Spleen (tissue), 11 donors: ENCODE measurements around the gene ABCA1. TPM values are rescaled to one million over a fixed set of nuclear protein-coding genes. Genes with fewer than 3 reads are reported as not detected.

ENCODE experiments used
- DNase-seq: peaks from one replicate; pipeline ENCODE4 v3.0.0-alpha.2; 2020
- H3K27ac ChIP-seq, 8 donors: fragments of 200-600 bp; sonication (generic) in 7 of 8; 1 replicate in 4 of 8; 2 replicates in 4 of 8; pipeline versions ENCODE4 v1.5.0 to v1.8.0; 2016 to 2021; ENCODE audit warnings: inconsistent platforms in 4 of 8, mild to moderate bottlenecking in 4 of 8, moderate library complexity in 1 of 8
- H3K27me3 ChIP-seq, 7 donors: fragments of 200-600 bp; sonication (generic) in 6 of 7; replicated peaks in 1 of 7; 1 replicate in 4 of 7; 2 replicates in 3 of 7; pipeline versions ENCODE4 v1.5.0 to v1.8.0; 2016 to 2021; ENCODE audit warnings: inconsistent platforms in 3 of 7, mild to moderate bottlenecking in 1 of 7
- H3K36me3 ChIP-seq, 6 donors: fragments of 200-600 bp; sonication (generic) in 5 of 6; 1 replicate in 4 of 6; 2 replicates in 2 of 6; pipeline versions ENCODE4 v1.5.0 to v1.8.0; 2016 to 2021; ENCODE audit warnings: inconsistent platforms in 2 of 6
- H3K4me1 ChIP-seq, 6 donors: fragments of 200-600 bp; sonication (generic) in 5 of 6; 1 replicate in 3 of 6; 2 replicates in 3 of 6; pipeline versions ENCODE4 v1.5.0 to v1.8.0; 2016 to 2021; ENCODE audit warnings: inconsistent platforms in 3 of 6
- H3K4me3 ChIP-seq, 8 donors: fragments of 200-600 bp; sonication (generic) in 7 of 8; 1 replicate in 4 of 8; 2 replicates in 4 of 8; pipeline versions ENCODE4 v1.5.0 to v1.8.0; 2016 to 2021; ENCODE audit warnings: inconsistent platforms in 4 of 8, mild to moderate bottlenecking in 4 of 8, moderate library complexity in 2 of 8
- H3K9me3 ChIP-seq, 8 donors: fragments of 200-600 bp; sonication (generic) in 7 of 8; 1 replicate in 4 of 8; 2 replicates in 4 of 8; pipeline versions ENCODE4 v1.5.0 to v1.8.0; 2016 to 2021; ENCODE audit warnings: inconsistent platforms in 4 of 8
- POLR2A ChIP-seq, 3 donors: fragments of 450-650 bp; IDR thresholded peaks; one replicate each; pipeline ENCODE4 v1.5.1; 2017; ENCODE audit warnings: antibody characterized with exemption in 3 of 3, mild to moderate bottlenecking in 1 of 3
- POLR2AphosphoS5 ChIP-seq, 3 donors: sonication (generic); formaldehyde crosslinking; IDR thresholded peaks; one replicate each; pipeline ENCODE4 v1.5.1; 2017; ENCODE audit warnings: antibody characterized with exemption in 3 of 3
- WGBS, 5 donors: extraction: QIAGEN DNeasy Blood & Tissue Kit in 3 of 5; methylation state at CpG; one replicate each; pipeline versions ENCODE4 v1.1.5 to v1.1.7; 2013 to 2018; 5-methylcytosine and 5-hydroxymethylcytosine counted together
- intact Hi-C: fragments of 100-400 bp; cut with DNase I; formaldehyde crosslinking; loops from one replicate; pipeline ENCODE4 v1.15.0; 2023; ENCODE audit warnings: low total_unique reads
- polyA plus RNA-seq, 3 donors: library from polyadenylated mRNA; stranded (reverse); fragments of 200-250 nt; gene quantifications; one replicate each; pipeline ENCODE4 v1.2.1, GENCODE V29; 2013
- total RNA-seq, 7 donors: library from RNA; depleted of rRNA in 3 of 7; stranded (reverse); fragments of >200 nt in 3 of 7; fragmentation: NEBNext Ultra II Directional in 4 of 7; extraction: Animal tissue kit (Norgen Biotek cat#: 25700) in 4 of 7; gene quantifications; one replicate each; pipeline versions ENCODE4 v1.1.0 to v1.2.1, GENCODE V29; 2016 to 2021
- TF ChIP-seq, protein P1 (sequence below), 11 experiments: fragments of 200-600 bp in 7 of 11; fragments of 450-650 bp in 4 of 11; sonication (generic) in 4 of 11; IDR thresholded peaks in 8 of 11; conservative IDR thresholded peaks in 3 of 11; 1 replicate in 7 of 11; 2 replicates in 4 of 11; pipeline versions ENCODE4 v1.4.0 to v1.8.0; 2016 to 2021; ENCODE audit warnings: antibody characterized with exemption in 11 of 11, inconsistent platforms in 4 of 11, mild to moderate bottlenecking in 1 of 11
- donor health status: healthy with polysubstance abuse.
- donor health status: DM: no; HTN: no; CAD: no; lungs with moderate emphysema.
- donor health status: DM: no; HTN: no; CAD: no.
- donor health status: Bipolar disorder and iron deficiency.
- donor health status: healthy.
- donor health status: DM: no; HTN: no; CAD: no.
- donor health status: DM: yes; HTN: yes; CAD: no.

Gene ABCA1
- total and polyA plus RNA-seq, 10 donors = 4.5 to 78.4 (median 60.2) TPM

DNA sequence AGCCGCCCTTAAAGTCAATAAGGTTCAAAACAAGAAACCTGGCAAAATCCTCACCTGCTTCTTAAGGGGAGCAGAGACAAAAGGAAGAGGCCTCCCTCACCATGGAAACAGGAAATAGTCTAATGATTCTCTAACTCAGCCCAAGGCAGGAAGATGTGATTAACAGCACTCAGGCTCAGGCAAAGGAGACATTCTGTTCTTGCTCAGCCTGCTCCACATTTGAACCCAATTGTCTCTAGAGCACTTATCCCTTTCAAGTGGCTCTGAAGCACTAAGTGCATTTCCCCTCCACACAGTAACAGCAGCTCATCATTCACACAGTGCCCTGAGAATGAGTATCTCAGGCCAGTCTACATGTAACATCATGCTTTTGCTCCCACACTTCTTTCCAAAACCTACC, 91.7 kb downstream of the ABCA1 start:
- peaks cover 0 to 16% (median 0%) of the 10 kb centered on the region in 6 donors for H3K4me1 ChIP-seq
- intact Hi-C loops = no loop called here
- H3K27me3 ChIP-seq = no peaks in the 10 kb centered on the region
- H3K36me3 ChIP-seq = peaks cover 0 to 99% (median 29%) of the 10 kb centered on the region in 6 donors
- H3K4me3 ChIP-seq = no peak overlapping the region
- no peak for DNase-seq
- TF ChIP-seq POLR2A (IDR thresholded peaks at IDR 0.05) = no peak
- TF ChIP-seq POLR2AphosphoS5 (IDR thresholded peaks at IDR 0.05) = no peak
- TF ChIP-seq, protein P1, sequence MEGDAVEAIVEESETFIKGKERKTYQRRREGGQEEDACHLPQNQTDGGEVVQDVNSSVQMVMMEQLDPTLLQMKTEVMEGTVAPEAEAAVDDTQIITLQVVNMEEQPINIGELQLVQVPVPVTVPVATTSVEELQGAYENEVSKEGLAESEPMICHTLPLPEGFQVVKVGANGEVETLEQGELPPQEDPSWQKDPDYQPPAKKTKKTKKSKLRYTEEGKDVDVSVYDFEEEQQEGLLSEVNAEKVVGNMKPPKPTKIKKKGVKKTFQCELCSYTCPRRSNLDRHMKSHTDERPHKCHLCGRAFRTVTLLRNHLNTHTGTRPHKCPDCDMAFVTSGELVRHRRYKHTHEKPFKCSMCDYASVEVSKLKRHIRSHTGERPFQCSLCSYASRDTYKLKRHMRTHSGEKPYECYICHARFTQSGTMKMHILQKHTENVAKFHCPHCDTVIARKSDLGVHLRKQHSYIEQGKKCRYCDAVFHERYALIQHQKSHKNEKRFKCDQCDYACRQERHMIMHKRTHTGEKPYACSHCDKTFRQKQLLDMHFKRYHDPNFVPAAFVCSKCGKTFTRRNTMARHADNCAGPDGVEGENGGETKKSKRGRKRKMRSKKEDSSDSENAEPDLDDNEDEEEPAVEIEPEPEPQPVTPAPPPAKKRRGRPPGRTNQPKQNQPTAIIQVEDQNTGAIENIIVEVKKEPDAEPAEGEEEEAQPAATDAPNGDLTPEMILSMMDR (IDR thresholded peaks at IDR 0.05 in 8 of 11, conservative IDR thresholded peaks at IDR 0.05 in 3 of 11) = no peak
- 77 to 93% (median 89%) methylated on average over 1 of the region's 1 CpG for WGBS, 5 donors
- no peak overlapping the region for H3K27ac ChIP-seq
- no peaks in the 10 kb centered on the region for H3K9me3 ChIP-seq

DNA sequence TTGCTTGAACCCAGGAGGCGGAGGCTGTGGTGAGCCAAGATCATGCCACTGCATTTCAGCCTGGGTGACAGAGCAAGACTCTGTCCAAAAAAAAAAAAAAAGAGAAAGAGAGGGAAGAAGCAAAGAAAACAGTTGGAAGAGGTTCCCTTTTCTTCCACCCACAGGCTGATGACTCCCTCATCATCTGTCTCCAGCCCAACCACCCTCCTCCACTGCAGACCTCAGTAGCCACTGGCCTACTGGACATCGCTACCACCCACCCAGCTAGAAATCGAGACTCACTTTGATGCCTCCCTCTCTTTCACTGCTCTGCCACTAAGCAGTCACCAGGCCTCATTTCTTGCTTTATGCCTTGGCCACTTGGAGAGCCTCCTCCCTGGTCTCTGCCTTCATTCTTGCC, 92.8 kb downstream of the ABCA1 start:
- intact Hi-C loops = no loop called here
- peak overlapping the region in 1 of 8 donors; percentile 30 for H3K27ac ChIP-seq

DNA sequence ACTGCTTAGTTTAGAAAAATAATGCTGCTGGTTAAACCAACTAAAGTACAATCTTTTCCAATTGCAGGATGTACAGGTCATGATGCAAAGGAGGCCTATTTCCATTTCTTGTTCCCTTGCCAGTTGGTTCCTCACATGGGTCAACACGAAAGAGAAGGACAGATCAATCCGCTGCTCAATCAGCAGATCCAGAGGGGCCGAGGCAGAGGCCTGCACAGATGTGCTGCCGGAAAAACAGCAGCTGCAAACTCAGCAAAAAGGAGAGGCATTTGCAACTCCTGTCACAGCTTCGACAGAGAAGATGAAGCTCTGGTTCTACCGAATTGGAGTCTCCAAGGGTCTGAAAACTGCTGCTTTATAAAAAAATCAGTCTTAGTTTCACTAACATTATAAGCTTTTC, 94.3 kb downstream of the ABCA1 start:
- Histone ChIP-seq H3K4me1 (peaks cover 0 to 25% (median 0%) of the 10 kb centered on the region in 6 donors), H3K9me3 (no peaks in the 10 kb centered on the region), H3K27ac (no peak overlapping the region), H3K27me3 (no peaks in the 10 kb centered on the region), H3K4me3 (no peak overlapping the region), H3K36me3 (peaks cover 0 to 99% (median 34%) of the 10 kb centered on the region in 6 donors)
- WGBS, 5 donors = 63 to 86% (median 76%) methylated on average over 6 of the region's 6 CpGs
- intact Hi-C loops = no loop called here
- TF ChIP-seq POLR2AphosphoS5 (IDR thresholded peaks at IDR 0.05) = peak in 1 of 3 donors; percentile 38
- TF ChIP-seq, protein P1 (IDR thresholded peaks at IDR 0.05 in 8 of 11, conservative IDR thresholded peaks at IDR 0.05 in 3 of 11) = no peak
- DNase-seq = no peak

More for the DNA sequence above, 92.8 kb downstream of the ABCA1 start:
- no peaks in the 10 kb centered on the region for H3K9me3 ChIP-seq
- H3K36me3 ChIP-seq = peaks cover 0 to 99% (median 35%) of the 10 kb centered on the region in 6 donors
- H3K27me3 ChIP-seq = no peaks in the 10 kb centered on the region
- no peak overlapping the region for H3K4me3 ChIP-seq
- TF ChIP-seq, protein P1 (IDR thresholded peaks at IDR 0.05 in 8 of 11, conservative IDR thresholded peaks at IDR 0.05 in 3 of 11) = no peak
- TF ChIP-seq POLR2A (IDR thresholded peaks at IDR 0.05) = no peak
- TF ChIP-seq POLR2AphosphoS5 (IDR thresholded peaks at IDR 0.05) = no peak
- no peak for DNase-seq
- 70 to 95% (median 76%) methylated on average over 3 of the region's 3 CpGs for WGBS, 5 donors
- peaks cover 0 to 22% (median 0%) of the 10 kb centered on the region in 6 donors for H3K4me1 ChIP-seq

DNA sequence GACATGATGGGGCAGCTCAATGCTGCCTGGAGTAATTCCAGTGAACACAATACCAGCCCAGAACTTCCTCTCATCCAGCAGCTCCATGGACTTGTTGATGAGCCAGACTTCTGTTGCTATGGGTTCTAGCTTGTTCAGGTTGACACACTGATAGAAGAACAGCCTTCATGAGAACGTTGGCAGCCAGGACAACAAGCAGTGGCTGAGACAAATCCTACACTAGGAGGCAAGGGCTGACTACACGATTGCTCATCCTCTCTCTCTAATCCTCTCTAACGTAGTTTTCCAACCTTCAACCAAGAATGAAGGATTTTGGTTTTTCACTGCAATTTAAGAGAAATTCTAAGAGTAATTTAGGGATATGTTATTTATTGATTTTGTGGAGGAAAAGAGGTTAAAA, 96.3 kb downstream of the ABCA1 start:
- H3K27me3 ChIP-seq = no peaks in the 10 kb centered on the region
- no peak overlapping the region for H3K27ac ChIP-seq
- H3K4me3 ChIP-seq = no peak overlapping the region
- DNase-seq = no peak
- no peaks in the 10 kb centered on the region for H3K9me3 ChIP-seq
- intact Hi-C loops = no loop called here
- 74 to 93% (median 90%) methylated on average over 3 of the region's 3 CpGs for WGBS, 5 donors
- peaks cover 0 to 99% (median 43%) of the 10 kb centered on the region in 6 donors for H3K36me3 ChIP-seq
- no peak for TF ChIP-seq POLR2A (IDR thresholded peaks at IDR 0.05)
- TF ChIP-seq POLR2AphosphoS5 (IDR thresholded peaks at IDR 0.05) = no peak
- TF ChIP-seq, protein P1 (IDR thresholded peaks at IDR 0.05 in 8 of 11, conservative IDR thresholded peaks at IDR 0.05 in 3 of 11) = no peak
- H3K4me1 ChIP-seq = peaks cover 0 to 19% (median 0%) of the 10 kb centered on the region in 6 donors
